Liver (tissue), 9 donors: Measurements from ENCODE around the gene ATXN7L1. TPM values are rescaled to one million over a fixed set of nuclear protein-coding genes. Genes with fewer than 3 reads are reported as not detected.

Source experiments
- DNase-seq: peaks from one replicate; pipeline ENCODE4 v3.0.0-alpha.2; 2017; ENCODE audit warnings: low spot score
- H3K27ac ChIP-seq, 2 donors: one replicate each; pipeline ENCODE4 v1.7.0; 2013; ENCODE audit warnings: inconsistent platforms in 2 of 2, low read length in 2 of 2, control low read depth in 1 of 2, low read depth in 1 of 2, mild to moderate bottlenecking in 1 of 2
- H3K27me3 ChIP-seq, 4 donors: one replicate each; pipeline versions ENCODE4 v1.6.1 to v1.7.0; 2013; ENCODE audit warnings: low read length in 3 of 4, inconsistent platforms in 1 of 4, mild to moderate bottlenecking in 1 of 4, moderate library complexity in 1 of 4; ENCODE audit not compliant: control insufficient read depth in 4 of 4, insufficient read depth in 4 of 4
- H3K36me3 ChIP-seq, 4 donors: one replicate each; pipeline versions ENCODE4 v1.6.1 to v1.7.0; 2013; ENCODE audit warnings: low read length in 3 of 4, mild to moderate bottlenecking in 3 of 4, low read depth in 1 of 4, moderate library complexity in 1 of 4; ENCODE audit not compliant: control insufficient read depth in 4 of 4, insufficient read depth in 3 of 4
- H3K4me1 ChIP-seq, 4 donors: one replicate each; pipeline versions ENCODE4 v1.6.1 to v1.7.0; 2013; ENCODE audit warnings: low read length in 3 of 4, mild to moderate bottlenecking in 3 of 4, moderate library complexity in 1 of 4; ENCODE audit not compliant: control insufficient read depth in 4 of 4, insufficient read depth in 4 of 4
- H3K4me3 ChIP-seq, 3 donors: one replicate each; pipeline versions ENCODE4 v1.6.1 to v1.7.0; 2013; ENCODE audit warnings: low read length in 3 of 3, control low read depth in 1 of 3, low read depth in 1 of 3, mild to moderate bottlenecking in 1 of 3
- H3K9ac ChIP-seq, 2 donors: one replicate each; pipeline ENCODE4 v1.7.0; 2013; ENCODE audit warnings: low read length in 2 of 2, mild to moderate bottlenecking in 2 of 2, moderate library complexity in 2 of 2, control low read depth in 1 of 2, low read depth in 1 of 2
- H3K9me3 ChIP-seq, 4 donors: one replicate each; pipeline versions ENCODE4 v1.6.1 to v1.7.0; 2013; ENCODE audit warnings: low read length in 3 of 4; ENCODE audit not compliant: control insufficient read depth in 4 of 4
- ATF3 ChIP-seq: IDR thresholded peaks from 2 replicates; pipeline ENCODE4 v1.6.1; 2016; ENCODE audit warnings: antibody characterized with exemption
- EGR1 ChIP-seq, 2 donors: IDR thresholded peaks; 2 replicates each; pipeline ENCODE4 v1.6.1; 2016 to 2018; ENCODE audit warnings: antibody characterized with exemption in 2 of 2, low read depth in 2 of 2
- FOXA1 ChIP-seq: IDR thresholded peaks from 2 replicates; pipeline ENCODE4 v1.6.1; 2016; ENCODE audit warnings: antibody characterized with exemption
- GABPA ChIP-seq, 2 donors: IDR thresholded peaks in 1 of 2; conservative IDR thresholded peaks in 1 of 2; 2 replicates each; pipeline ENCODE4 v1.6.1; 2016; ENCODE audit warnings: antibody characterized with exemption in 2 of 2, mild to moderate bottlenecking in 1 of 2, moderate library complexity in 1 of 2
- HNF4A ChIP-seq, 2 donors: conservative IDR thresholded peaks; 2 replicates each; pipeline ENCODE4 v1.6.1; 2016; ENCODE audit warnings: antibody characterized with exemption in 2 of 2, mild to moderate bottlenecking in 2 of 2
- HNF4G ChIP-seq: IDR thresholded peaks from 2 replicates; pipeline ENCODE4 v1.6.1; 2016; ENCODE audit warnings: antibody characterized with exemption
- JUND ChIP-seq, 2 donors: IDR thresholded peaks; 2 replicates each; pipeline ENCODE4 v1.6.1; 2016; ENCODE audit warnings: antibody characterized with exemption in 2 of 2
- NR2F2 ChIP-seq: IDR thresholded peaks from 2 replicates; pipeline ENCODE4 v1.6.1; 2016; ENCODE audit warnings: antibody characterized with exemption
- RAD21 ChIP-seq, 2 donors: IDR thresholded peaks; 2 replicates each; pipeline ENCODE4 v1.6.1; 2016; ENCODE audit warnings: antibody characterized with exemption in 2 of 2, mild to moderate bottlenecking in 2 of 2
- REST ChIP-seq: IDR thresholded peaks from 2 replicates; pipeline ENCODE4 v1.6.1; 2016; ENCODE audit warnings: antibody characterized with exemption, mild to moderate bottlenecking
- SP1 ChIP-seq: IDR thresholded peaks from 2 replicates; pipeline ENCODE4 v1.6.1; 2018; ENCODE audit warnings: antibody characterized with exemption, mild to moderate bottlenecking
- YY1 ChIP-seq: IDR thresholded peaks from 2 replicates; pipeline ENCODE4 v1.6.1; 2016; ENCODE audit warnings: antibody characterized with exemption, mild to moderate bottlenecking
- WGBS: extraction: QIAGEN DNeasy Blood & Tissue Kit; methylation state at CpG from one replicate; pipeline ENCODE4 v1.1.7; 2013; 5-methylcytosine and 5-hydroxymethylcytosine counted together
- polyA plus RNA-seq, 2 donors: library from polyadenylated mRNA; stranded (reverse) in 1 of 2; unstranded in 1 of 2; fragments of 200-250 nt in 1 of 2; fragments of >200 nt in 1 of 2; fragmentation: Nextera tagmentation in 1 of 2; extraction: Ambion mirVana in 1 of 2; gene quantifications; one replicate each; pipeline versions ENCODE4 v1.2.1 to v1.2.3, GENCODE V29; 2013 to 2015
- total RNA-seq, 2 donors: library from RNA; depleted of rRNA; stranded (reverse); fragments of >200 nt; gene quantifications; one replicate each; pipeline ENCODE4 v1.2.3, GENCODE V29; 2014
- TF ChIP-seq, protein P1 (sequence below): IDR thresholded peaks from 2 replicates; pipeline ENCODE4 v1.6.1; 2016; ENCODE audit warnings: antibody characterized with exemption
- donor health status: healthy.
- donor health status: healthy.
- donor health status: healthy.
- donor health status: healthy.
- donor health status: healthy.

The ATXN7L1 gene
- total and polyA plus RNA-seq, 4 donors = 2.1 to 7.4 (median 5.3) TPM

DNA sequence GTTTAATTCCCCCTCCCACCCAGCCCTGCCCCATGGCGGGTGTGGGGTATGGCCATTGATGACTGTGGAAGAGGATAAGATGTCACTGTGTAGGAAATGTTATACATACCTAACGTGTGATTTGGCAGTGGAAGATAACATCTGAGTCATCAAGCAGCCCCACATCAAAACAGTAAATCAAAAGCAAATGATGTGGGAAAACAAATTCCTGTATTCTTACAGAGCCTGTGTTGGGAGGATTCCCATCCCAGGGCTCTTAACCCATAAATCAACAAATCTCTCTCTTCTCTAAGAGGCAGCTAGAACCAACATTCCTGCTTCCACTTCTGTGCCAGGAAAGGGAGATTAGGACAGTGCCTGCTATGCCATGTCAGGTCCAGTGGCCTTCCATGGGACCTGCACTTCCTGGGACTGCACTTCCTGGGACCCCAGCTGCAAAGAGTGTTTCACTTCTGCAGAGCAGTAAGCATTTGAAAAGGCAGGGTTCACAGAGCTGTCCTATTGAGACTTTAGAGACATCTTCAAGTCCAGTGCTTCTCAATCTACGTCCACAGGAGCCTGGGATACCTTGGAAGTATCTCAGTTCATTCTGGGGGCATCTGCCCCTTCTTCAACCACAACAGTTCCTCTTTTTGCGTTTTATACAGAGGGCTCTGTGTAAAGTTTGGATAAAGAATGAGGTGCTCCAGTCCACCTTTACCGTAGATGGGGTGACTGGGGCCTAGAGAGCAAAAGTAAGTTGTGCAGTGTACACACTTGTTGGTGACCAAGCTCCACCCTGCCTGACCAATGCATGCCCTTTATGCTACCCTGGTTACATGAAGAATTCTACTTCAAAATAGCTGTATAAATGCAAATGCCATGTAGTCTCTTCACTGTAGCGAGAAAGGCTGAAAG lies 45.7 kb downstream of the ATXN7L1 start (continued):
- no peak for TF ChIP-seq REST
- no peak for TF ChIP-seq EGR1 (IDR thresholded peaks at IDR 0.05; ENCODE audit: low read depth in 2 of 2)
- TF ChIP-seq SP1 = no peak
- no peak for TF ChIP-seq HNF4G

DNA sequence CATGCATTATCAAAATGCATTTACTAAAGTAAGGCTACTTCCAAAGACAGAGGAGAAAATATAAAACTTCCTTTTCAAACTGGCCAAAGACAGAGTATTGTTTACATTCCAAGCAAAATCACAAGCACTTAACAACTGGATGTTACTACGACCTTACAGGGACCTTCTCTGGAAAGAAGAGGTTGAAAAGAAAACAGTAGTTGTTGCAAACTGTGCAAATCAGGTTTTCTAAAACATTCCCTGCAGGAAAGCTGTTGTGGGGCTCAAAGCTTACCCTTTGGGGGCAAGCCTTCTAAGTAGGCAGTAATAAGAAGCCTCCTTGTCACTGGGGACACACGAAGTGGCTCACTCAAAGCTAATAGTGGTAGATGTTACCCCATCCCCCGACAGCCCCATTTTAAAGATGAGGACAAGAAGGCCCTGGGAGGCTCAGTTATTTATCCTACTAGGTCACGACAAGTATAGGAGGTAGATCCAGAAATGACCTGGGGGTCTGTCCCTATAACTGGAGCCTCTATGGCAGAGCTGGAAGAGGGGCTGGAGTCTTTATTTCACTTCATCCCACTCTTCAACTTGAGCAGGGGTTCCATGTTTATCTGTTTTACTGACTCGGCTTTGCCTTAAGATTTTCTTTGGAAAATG lies 46.6 kb downstream of the ATXN7L1 start:
- Histone ChIP-seq H3K36me3 (no peaks in the 10 kb centered on the region), H3K4me3 (no peak overlapping the region), H3K4me1 (peaks cover 0 to 26% (median 14%) of the 10 kb centered on the region in 4 donors), H3K9ac (no peak overlapping the region), H3K27ac (no peak overlapping the region), H3K9me3 (no peaks in the 10 kb centered on the region), H3K27me3 (no peaks in the 10 kb centered on the region)
- no peak for DNase-seq
- no peak for TF ChIP-seq EGR1 (IDR thresholded peaks at IDR 0.05; ENCODE audit: low read depth in 2 of 2)
- TF ChIP-seq JUND (IDR thresholded peaks at IDR 0.05) = no peak
- TF ChIP-seq GABPA (IDR thresholded peaks at IDR 0.05 in 1 of 2, conservative IDR thresholded peaks at IDR 0.05 in 1 of 2) = no peak
- TF ChIP-seq, protein P1, sequence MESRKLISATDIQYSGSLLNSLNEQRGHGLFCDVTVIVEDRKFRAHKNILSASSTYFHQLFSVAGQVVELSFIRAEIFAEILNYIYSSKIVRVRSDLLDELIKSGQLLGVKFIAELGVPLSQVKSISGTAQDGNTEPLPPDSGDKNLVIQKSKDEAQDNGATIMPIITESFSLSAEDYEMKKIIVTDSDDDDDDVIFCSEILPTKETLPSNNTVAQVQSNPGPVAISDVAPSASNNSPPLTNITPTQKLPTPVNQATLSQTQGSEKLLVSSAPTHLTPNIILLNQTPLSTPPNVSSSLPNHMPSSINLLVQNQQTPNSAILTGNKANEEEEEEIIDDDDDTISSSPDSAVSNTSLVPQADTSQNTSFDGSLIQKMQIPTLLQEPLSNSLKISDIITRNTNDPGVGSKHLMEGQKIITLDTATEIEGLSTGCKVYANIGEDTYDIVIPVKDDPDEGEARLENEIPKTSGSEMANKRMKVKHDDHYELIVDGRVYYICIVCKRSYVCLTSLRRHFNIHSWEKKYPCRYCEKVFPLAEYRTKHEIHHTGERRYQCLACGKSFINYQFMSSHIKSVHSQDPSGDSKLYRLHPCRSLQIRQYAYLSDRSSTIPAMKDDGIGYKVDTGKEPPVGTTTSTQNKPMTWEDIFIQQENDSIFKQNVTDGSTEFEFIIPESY = no peak
- no peak for TF ChIP-seq FOXA1
- TF ChIP-seq YY1 = no peak
- TF ChIP-seq RAD21 (IDR thresholded peaks at IDR 0.05) = no peak
- TF ChIP-seq HNF4G = no peak
- no peak for TF ChIP-seq HNF4A (conservative IDR thresholded peaks at IDR 0.05)
- WGBS = 87% methylated on average over 5 of the region's 5 CpGs

DNA sequence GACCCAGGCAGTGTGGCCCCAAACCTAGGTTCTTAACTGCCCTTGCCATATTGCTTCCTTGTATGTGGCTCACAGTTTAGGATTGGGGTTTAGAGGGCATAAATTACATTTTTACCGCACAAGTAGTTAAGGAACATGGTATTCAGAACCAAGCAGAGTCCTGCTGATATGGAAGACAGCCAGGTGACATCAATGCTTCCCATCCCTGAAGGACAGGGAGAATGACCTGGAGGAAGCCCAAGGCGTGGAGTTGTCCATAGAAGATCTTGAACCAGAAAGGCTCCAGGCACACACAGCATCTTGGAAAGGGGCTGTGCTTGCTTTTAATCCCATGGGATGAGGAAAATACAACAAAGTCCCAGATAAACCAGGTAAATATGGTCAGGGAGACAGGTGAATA lies 48.3 kb downstream of the ATXN7L1 start:
- no peak overlapping the region for H3K27ac ChIP-seq
- 90% methylated on average over 2 of the region's 2 CpGs for WGBS
- TF ChIP-seq YY1 (no peak), SP1 (no peak), ATF3 (no peak), EGR1 (IDR thresholded peaks at IDR 0.05; ENCODE audit: low read depth in 2 of 2) (no peak), HNF4A (conservative IDR thresholded peaks at IDR 0.05) (no peak), REST (no peak), NR2F2 (no peak), JUND (IDR thresholded peaks at IDR 0.05) (no peak)
- TF ChIP-seq, protein P1 = no peak

More for the DNA sequence above, 48.3 kb downstream of the ATXN7L1 start:
- H3K27me3 ChIP-seq = no peaks in the 10 kb centered on the region
- H3K4me1 ChIP-seq = peaks cover 0 to 26% (median 14%) of the 10 kb centered on the region in 4 donors
- H3K9me3 ChIP-seq = no peaks in the 10 kb centered on the region
- H3K4me3 ChIP-seq = no peak overlapping the region
- no peak overlapping the region for H3K9ac ChIP-seq
- DNase-seq = no peak
- H3K36me3 ChIP-seq = no peaks in the 10 kb centered on the region
